GM19438 (cell line): Measurements from ENCODE around the gene EFNB2.

Source experiments
- ATAC-seq: cut with Tn5 transposase; IDR thresholded peaks from one replicate; pipeline ENCODE4 v1.9.1; 2021; ENCODE audit warnings: low read depth; ENCODE audit not compliant: unreplicated experiment

The EFNB2 gene

DNA sequence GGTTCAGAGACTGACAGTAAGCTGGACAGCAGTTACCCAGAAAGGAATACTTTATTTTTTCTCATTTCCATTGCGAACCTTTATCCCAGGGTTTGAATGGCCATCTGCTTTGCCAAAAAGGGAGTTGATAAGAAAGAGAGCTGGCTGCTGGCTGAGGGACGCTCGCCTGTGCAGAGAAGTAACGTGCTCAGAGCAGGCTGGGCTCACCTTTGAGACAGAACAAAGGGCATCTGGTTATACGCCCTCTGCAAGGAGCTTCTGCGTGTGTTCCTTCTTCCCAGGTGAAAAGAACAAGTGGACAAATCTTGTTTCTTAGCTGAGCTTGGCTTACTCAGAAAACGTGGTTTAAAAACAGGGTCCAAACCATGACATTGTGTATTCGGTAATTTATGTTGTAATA, 47.4 kb downstream of the EFNB2 start:
- ATAC-seq: no peak

DNA sequence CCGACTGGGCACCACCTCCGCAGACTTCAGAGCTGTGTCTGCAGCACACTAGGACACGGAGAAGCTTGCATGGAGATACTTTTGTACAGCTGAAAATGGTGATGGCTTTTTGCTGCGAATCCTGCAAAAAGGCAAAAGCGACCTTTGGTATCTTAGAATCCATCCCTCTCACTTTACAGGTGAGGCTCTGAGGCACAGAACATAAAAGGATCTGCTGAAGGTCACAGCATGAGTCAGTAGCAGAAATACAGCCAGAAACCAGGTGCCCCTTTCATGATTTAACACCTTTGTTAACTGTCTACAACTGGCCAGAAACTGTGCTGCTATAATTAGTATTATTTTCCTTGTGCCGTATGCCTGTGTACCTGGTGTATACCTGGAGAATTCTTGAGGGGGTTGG, 48.3 kb downstream of the EFNB2 start:
- no peak for ATAC-seq

DNA sequence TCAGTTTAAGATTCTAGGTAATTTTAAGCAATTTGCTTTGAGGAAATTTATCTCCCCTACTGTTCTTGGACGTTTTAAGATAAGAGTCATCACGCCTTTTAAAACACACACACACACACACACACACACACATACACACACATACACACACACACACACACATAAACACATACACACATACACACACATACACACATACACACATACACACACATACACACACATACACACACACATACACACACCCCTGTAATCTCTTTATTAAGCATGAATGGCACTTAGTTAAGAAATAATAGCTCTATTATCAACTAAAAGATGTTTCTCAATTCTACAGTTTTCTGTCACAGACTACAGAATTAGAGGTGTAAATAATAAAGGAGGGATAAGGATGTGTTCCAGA, 49.2 kb downstream of the EFNB2 start:
- ATAC-seq: no peak

DNA sequence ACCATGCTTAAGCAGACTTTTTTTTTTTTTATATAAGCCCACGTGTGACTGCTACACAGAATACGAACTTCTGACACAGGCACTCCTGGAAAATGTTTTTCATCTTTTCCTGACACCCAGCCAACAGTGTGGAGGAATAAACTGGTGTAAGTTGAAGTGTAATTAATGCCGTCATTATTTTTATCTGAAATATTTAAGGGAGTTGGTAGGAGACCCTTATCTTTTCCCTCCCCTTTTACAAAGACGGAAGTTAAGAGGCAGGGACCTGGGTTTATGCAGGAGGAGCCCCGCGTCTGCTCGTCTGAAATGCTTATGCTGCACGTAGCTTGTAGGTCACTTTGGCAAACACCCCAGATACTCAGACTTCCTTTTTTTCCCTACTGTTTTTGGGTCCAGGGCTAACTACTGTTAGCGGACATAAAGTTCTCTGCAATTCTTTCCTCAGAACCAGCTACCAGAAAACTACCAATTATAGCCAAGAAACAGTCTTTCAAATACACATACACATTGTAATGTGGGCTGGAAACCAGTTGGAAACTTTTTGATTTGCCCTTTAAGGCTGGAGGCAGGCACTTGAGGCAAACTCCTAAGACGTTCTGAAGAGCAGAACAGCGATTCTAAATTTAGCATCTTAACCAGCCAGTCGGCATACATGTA, 50.8 kb downstream of the EFNB2 start:
- ATAC-seq: no peak

DNA sequence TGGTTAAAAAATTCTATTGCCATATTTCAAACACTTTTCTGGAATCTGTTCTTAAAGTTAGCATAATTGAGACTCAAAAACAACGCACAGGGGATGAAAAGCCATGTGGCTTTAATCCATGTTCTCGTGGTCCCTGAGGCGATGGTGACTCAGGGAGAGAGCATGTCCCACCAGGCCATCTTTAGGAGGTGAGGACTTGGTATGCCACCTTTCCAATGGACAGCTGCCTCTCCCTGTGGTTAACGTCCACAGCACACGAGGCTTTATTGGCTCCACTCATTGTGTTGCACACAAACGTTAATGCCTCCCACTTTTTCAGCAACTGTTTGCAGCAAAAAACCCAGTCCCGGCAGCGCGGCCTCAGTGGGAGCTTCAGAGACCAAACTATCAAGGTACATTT, 51.4 kb downstream of the EFNB2 start:
- no peak for ATAC-seq

DNA sequence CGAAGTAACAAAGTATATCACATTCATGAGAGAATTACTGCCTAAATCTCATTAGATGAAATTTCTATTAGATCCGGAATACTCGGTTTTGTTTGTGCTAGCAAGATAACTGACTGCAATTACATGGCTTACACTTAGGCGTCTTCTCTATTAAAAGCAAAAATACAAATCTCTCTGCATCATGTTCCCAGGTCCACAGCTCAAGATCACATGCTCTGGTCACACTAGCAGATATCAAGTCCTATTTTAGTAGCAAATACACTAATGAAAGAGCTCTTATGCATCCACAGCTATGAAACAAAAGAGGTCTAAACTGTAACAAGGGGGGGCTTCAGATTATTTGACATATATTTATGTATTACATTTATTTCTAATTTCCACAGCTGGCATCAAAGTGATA, 53.5 kb downstream of the EFNB2 start:
- ATAC-seq: no peak

DNA sequence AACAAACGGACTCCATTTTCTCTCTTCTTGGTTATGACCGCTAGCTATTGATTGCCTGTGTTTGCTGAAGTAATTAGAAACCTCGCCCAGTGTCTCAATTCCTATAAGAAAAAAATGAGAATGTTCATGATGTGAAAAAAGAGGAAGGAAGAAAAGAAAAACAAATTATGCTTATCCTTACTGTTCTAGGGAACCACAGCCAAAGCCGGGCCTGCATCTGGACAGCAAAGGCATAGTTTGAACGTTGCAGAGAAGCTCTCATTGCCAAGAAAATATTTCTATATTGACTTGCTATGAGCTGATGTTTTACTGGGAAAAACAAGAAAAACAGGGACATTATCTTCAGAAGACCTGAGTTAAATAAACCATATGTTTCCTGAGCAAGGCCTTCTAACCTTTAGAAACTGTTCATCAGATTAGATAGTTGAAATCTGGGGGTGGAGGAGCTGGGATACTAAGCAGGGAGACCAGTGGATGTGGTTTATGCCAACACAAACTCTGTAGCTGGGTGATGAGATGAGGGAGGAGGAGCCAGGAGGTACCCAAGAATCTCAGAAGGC, 55.0 kb downstream of the EFNB2 start:
- ATAC-seq: no peak

DNA sequence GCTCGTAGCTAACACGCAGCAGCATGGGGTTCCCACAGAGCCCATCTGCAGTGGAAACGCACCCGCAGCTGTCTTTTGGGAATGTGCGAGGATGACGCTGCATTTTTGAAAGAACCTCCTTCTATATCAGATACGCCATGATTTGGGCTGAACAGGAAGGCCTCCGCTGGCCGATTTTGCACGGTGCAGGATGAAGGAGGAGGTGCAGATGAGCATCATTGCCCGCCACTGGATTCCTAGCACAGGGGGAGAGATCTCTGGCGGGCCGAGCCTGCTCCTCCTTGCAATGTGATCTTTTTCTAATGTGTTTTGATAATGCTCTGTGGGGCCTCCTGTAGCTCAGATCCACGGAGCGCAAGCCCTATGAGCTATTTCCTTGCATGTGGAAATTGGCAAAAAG, 55.5 kb downstream of the EFNB2 start:
- no peak for ATAC-seq

DNA sequence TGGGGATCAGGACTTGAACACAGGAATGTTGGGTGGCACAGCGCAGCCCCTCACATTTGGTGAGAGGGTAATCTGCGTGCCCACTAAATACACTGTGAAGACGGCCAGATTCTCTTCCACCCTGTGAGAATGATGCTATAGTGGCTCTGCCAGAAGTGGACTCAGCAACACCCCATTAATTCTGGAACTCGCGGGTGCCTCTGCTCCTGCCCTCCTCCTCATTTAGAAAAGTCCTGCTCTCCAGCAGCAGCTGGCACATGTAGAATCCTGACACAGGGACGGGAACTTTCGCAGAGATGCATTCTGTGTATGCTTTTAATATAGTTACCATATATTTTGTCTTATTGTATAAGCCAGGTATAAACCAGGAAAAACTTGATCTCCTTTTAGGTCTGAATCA, 57.3 kb downstream of the EFNB2 start:
- ATAC-seq: no peak

DNA sequence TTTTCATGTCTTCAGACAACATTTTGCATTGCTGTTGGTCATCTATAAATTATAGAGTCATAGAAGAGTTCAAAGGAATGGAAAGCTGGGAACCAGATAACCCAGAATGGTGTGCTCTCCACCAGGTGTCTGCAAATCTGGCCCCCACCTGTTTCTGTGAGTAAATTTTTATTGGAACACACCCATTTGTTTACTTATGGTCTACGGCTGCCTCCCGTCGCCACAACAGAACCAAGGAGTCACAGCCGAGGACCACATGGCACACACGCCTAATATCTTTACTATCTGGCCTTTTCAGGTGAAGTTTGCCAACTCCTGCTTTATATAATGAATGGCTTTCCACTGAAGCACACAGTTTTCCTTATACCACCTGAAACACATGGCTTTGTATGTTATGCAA, 58.2 kb downstream of the EFNB2 start:
- ATAC-seq: no peak

DNA sequence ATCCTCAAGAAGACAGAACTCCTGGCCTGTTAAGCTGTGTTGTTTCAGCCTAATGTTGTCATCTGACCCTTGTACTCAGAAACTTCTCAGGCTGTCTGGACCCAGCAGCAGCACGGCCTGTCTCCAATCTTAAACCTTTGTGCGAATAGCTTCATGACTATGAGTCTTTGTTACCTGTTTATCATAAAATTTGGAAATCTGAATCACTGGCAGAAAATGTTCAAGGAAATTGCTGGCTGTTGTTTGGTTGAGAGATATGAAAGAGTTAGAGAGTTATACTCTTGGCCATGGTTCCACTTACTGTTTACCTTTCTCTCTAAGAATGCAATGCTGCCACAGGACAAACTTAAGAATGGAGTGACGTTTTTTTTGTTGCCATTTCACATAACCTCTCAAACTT, 59.6 kb downstream of the EFNB2 start:
- no peak for ATAC-seq

DNA sequence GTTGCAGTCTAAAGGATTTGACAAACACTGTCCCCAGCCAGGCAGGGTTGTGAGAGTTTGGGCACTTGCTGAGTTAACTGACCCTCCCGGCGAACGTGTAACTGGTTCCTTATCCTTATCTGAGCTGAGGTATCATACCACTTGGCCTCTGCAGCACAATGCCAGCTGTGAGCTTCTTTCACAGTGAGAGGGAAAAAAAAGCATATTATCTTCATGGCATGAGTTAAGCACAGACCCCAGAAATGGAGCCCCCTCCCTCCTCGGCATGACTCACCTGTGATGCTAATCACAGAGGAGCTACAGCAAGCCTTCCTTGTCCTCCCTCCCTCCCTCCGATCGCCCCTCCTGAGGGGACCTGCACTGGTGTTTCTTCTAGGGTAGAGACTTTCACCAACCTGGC, 60.5 kb downstream of the EFNB2 start:
- no peak for ATAC-seq

DNA sequence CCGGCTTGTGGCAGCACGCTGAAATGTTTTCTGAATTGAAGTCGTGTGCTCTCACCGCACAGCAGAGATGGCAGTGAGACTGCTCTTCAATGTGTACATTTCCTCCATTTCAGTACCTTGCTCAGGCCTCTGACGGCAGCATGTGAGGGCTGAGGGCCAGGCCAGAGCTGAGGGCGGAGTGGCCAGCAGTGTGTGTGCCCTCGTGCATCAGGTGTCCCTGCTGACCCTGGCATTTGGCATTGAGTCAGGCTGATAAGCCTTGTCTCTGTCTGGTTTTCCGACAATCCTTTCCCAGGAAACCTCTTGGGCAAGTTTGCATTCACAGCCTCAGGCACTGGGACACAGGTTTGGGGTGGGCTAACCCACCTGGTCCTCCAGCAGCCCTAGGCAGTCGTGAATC, 62.3 kb downstream of the EFNB2 start:
- ATAC-seq: no peak

DNA sequence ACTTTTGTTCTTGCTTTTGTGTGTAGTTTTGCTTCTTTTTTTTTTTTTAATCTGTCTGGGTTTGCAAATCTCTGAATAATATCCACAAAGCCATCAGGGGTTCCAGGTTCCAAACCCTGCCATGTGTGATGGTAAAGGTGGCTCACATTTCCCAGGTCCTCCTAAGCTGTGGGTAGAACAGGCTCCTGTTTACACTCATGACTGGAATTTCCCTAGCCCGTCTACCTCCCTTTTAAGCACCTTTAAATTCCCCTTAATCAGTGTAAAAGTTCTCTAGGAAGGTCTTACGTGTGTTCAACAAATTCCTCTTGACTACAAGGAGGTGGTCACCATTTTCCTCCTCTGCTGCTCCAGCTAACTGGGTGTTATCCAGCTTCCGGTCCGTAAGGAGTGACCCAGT, 62.8 kb downstream of the EFNB2 start:
- ATAC-seq: no peak

DNA sequence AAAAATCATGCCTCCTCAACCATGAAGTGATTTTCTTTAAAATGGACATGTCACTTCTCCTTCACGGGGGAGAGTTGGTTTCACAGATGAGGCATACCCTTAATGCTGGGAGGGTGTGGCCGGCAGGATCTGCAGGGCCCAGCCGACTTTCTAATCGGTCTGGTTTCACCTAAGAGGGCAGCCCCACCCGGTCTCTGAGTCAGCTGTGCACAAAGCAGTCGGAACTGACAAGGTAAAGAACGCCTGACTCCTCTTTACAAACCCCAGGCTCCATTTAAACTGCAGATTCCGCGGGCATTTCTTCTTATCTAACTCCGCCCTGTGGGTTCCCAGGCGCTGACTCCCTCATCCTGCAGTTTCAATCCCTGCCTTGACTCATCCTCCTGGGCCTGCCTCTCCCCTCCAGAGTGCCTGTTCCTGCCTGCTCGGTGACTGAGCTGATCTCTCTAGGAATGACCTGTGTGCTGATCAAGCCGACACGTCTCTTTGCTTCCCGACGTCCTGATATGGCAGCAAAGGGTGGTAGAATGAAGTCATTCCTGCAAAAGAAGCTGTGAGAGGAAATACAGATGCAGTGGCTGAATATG, 63.4 kb downstream of the EFNB2 start:
- no peak for ATAC-seq

DNA sequence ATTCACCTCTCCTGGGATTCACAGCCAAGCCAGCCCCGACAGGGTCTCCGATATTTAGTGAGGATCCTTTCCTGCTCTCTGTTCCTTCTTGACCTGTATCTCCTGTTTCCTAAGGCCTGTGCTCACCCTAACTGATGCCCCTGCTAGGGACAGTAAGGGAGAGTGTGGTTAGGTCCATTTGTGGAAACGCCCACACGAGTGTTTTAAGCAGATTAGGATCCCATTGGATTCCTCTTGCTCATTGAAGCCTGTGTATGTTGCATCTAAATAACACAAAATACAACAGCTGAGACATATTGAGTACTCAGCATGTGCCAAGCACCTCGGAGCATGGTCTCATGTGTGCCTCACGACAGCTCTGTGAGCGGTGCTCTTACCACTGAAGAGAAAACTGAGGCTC, 64.9 kb downstream of the EFNB2 start:
- no peak for ATAC-seq

DNA sequence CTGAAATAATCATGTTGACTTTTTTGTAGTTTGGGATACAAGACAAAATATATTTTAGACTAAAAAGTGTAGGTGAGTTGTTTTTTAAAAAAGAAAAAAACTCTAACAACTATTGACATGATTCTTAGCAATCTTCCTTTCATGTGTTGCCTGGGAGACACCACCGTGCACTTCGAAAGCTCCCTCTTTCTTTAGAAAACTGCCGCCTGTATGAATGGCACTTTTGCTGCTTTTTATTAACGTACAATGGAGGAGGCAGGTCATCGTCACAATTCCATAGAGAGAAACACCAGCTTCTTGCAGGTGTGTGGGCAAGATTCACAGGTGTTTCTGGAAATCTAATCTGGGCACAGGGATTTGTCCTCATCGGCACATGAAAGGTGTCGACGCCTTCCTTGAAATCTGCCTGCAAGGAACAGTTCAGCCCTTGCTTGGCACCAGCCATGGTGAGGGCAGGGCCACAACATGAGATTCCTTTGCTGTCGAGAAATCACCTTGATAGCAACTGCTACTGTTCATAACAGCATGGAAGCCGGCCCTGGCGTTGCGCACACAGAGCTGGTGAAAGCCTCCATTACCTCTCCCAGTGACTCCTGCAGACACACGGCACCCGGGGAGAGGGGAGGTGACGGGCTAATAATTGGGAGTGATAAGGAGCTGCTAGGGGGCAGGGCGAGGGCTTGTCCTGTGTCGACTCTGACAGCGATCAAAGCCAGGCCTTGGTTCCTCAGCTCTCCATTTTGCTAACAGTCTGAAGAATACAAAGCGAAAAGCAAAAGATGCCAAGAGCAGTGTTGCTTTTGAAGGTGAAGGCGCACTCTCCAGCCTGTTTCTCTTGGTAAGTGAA, 66.5 kb downstream of the EFNB2 start:
- ATAC-seq: no peak

DNA sequence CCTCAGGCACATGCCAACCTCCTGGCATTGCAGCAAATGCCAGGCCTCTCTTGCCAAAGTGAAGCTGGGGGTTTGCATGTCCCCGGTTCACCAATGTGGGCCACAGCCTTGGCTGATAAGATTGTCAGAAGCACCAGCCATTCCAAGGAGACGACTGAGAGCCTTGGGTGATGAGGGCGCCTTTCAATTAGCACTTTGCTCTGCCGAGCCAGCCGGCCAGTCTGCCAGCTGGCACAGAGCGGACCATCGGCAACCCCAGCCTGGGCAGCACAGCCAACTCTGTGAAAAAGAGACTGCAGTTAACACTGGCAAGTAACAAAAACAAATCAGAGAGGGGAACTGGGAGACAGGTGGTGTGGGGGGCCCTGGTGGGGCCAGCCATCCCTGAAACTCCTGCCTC, 67.3 kb downstream of the EFNB2 start:
- no peak for ATAC-seq

DNA sequence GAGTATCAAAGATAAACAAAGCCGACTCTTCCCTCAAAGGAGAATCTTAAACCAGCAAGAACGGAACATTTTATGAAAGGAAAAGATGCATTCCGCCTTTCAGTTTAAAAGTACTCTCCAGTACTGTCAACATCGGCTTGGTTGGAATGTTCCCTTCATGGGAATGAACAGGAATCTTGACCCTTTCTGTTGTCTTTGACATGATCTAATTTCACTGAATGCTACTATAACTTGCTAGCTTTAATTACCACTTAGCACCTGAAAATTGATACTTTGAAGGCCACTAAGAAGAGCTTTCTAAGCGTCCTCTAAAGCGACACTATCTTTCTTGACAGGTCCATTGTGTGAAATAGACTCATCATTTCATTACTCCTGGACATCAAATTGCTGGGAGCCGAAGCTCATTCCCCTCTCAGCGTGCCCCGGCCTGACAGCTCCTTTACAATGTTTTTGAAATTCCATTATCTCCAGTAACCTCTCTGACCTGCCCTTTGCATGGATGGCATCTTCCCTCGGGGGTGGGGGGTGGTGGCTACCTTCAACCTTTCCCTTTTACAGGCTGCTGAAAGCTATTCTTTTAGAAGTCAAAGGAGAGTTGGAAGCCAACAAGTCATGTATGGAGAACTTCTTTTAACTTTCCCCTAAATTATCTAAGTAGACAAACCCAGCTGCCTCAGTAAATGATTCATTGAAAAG, 67.9 kb downstream of the EFNB2 start:
- no peak for ATAC-seq

DNA sequence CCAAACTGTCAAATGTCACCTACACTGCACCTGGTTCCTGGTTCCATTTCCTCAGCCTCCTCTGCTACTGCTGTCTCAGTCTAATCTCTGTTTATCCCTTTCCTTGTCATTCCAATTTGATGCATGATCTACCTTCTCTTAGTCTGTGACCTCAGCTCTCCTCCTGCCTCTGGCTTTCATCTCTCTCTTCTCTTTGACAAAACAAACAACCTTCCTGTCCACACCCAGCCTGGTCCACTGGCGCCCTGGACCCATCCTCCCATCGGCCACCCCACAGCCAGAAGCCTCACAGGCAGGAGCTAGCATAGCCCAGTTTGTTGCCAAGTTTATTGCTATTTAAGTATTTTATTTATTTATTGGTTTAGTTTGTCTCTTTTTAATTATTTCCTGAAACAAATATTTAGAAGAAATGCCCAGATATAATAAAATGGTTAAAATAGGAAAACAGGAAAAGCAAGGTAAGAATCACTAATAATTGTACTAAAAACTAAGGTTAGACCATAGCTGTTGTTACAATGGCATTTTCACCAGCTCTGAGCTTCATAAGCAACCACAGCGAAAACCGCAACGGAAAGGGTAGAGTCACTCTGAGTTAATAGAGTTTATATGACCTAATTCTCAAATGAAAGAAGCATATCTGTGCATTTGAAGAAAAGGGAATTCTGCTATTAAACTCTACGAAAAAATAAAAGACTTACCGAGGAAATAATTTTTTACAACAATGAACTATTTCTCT, 68.6 kb downstream of the EFNB2 start:
- no peak for ATAC-seq
